Activated effector memory CD4-positive, alpha-beta T cell treated with Interleukin-2 at 50 U/mL for 16 hours (primary cell): Measurements from ENCODE around the gene SNX9.

Source experiments
- DNase-seq: peaks from one replicate; pipeline ENCODE4 v3.0.0-alpha.2; 2020

SNX9 gene

GRCh38 chr6:157982102-157982562, 159.1 kb downstream of the SNX9 start:
- no peak for DNase-seq

DNA sequence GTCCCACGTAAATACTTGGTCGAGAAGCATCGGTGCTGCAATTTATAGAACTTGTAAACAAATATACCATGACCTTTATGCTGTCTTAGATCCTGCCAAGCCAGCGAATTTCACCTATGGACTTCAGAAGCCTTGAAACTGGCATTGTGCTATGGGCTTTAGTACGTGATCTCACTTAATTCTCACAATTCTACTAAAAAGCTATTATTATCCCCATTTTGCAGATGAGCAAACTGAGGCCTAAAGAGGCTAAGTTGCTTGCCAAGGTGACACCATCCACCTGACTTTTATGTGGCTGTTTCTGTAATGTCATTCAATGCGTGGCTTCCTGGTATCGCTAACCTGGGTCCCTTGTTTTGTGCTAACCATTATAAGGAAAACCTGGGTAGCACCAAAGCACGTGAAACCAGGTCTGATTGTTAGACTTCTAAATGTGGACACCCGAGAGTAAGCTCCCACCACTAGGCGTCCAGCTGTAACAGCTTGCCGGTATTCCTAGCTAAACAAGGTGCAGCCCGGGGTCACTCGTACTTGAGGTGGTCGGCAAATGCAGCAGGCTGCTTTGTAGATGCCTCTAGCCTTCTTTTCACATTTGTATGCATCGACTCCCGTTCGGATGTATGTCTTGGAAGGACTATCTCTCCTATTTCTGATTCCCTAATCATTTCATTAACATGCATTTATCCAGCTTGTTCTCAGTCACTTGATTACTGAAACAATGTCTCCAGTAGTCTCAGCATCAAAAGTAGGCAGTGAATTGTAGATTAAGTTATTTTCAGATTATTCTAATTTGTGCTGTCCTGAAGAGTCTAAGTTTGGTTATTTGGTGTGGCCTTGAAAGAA, 159.7 kb downstream of the SNX9 start:
- no peak for DNase-seq

DNA sequence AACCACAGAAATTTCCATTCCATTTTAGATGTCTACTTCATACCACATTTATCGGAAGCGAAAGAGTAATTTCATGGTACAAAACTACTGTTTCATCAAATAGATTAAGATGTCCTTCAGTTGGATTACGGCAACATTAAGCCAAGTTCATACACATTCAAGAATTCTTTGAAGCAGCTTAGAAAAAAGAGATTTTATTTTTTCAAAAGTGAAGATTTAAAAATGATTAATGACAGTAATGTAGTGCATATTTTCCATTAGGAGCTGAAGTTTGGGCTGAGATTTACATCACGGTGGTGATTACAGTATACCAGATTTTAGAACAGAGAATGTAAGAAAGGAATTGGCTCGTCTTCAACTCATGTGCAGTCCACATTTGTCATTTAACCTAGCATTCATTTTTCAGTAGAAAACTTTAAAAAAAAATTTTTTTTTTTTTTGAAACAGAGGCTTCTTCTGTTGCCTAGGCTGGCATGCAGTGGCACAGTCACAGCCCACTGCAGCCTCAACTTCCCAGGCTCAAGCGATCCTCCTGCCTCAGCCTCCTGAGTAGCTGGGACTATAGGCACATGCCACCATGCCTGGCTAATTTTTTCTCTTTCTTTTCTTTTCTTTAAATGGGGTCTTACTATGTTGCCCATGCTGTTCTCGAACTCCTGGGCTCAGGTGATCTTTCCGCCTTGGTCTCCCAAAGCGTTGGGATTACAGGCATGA, 160.5 kb downstream of the SNX9 start:
- DNase-seq = no peak

DNA sequence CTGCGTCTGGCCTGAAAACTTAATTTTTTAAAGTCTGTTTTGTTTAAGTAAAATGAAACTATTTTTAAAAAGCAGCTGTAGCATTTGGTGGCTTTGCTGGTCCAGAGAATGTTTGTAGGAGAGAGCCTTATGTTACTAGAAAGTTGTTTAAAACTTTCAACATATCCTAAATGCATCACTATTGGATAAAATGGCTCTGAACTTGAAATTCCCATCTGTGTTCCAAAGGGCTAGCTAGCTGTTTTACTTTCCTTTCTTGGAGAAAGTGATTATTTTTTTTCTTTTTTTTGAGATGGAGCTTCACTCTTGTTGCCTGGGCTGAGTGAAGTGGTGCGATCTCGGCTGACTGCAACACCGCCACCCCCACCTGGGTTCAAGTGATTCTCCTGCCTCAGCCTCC, 161.1 kb downstream of the SNX9 start:
- DNase-seq = no peak

DNA sequence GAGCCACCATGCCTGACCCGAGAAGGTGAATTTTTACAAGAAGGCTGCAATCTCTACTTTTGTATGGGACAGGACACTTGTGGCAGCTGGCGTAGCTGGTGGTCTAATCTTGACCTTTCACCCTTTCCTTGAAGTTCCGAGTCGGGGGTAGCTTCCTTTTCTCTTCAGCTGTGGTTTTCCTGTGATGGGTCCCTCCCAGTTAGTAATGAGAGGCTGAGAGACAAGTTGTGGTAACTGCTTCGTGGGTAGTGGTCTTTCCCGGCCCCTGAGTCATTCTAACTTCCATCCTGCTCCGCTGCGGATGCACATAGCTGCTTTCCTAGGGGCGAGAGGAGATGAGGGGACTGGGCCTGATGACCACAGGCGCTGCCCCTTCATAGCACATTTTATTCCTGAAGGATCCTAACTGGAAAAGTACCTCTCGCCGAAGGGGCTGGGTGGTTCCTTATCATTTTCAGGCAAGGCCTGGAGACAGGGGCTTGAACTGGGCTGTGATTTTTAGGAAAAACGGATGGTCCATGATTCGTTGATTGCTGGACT, 161.7 kb downstream of the SNX9 start:
- no peak for DNase-seq

- DNase-seq = no peak
These were observed 162.5 kb downstream of the SNX9 start for GRCh38 chr6:157985378-157986155.

- no peak for DNase-seq
These were observed 165.0 kb downstream of the SNX9 start for GRCh38 chr6:157987788-157988699.

DNA sequence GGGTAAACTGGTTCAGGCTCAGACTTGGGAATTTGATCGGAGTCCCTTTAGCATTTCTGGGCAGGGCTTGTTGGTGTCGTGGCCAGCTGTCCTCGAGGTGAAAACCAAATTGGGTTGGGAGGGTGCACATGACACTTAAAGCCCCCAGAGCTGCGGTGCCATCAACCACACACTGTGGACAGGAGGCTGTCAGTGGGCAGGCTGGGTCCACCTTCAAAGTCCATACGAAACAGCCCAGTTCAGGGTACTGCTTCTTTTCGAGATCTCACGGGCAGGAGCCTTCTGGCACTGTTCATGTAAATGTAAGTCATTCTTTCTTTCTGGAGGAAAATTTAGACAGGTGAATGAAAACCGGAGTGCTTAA, 165.6 kb downstream of the SNX9 start:
- no peak for DNase-seq

- DNase-seq = no peak
These were observed 166.7 kb downstream of the SNX9 start for GRCh38 chr6:157989541-157990289.

- no peak for DNase-seq
These were observed 167.4 kb downstream of the SNX9 start for GRCh38 chr6:157990321-157991066.

DNA sequence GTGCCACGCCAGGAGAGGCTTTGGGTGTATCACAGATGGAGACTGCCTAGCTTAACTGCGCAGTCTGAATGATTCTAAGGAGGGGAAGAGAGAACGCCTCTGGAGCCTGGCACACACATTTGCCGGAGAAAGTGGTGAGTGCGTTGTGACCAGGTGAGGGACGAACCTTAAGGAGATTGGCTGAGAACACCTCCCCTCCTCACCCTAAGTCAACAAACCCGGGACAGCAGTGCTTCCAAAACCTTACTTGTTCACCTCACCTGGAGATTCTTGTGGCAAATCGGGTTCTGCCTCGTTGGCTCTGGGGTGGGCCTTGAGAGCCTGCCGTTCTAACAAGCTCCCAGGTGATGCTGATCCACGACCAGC, 168.0 kb downstream of the SNX9 start:
- DNase-seq = no peak

- DNase-seq = no peak
These were observed 170.0 kb downstream of the SNX9 start for GRCh38 chr6:157993076-157993475.

DNA sequence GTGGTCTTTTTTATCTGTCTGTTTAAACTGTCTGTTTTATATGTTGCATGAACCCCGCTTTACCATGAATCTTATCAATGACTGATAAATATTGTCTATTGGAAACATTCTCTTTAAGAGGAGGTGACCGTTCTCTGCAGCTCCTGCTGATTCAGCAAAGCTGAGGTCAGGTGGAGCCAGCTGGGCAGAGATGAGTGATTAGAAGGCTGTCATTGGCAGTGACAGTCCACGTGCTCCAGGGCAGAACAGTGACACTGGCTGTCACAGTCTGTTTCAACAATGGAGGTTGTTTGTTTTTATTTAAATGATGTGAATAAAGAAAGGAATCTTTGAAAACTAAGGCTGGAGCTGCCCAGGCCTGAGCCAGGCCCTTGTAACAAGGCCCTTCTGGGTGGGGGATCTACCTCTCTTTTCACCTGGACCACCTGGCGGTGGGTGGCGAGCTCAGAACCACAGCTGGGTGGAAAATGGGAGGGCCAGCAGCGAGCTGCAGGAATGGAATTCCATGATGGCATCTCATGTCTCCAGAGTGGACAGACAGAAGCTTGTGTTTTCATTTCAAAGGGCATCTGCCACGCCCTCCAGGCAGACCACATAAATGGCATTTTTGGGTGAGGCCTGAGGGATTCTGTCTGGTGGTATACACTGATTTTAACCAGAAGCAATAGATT, 171.2 kb downstream of the SNX9 start:
- DNase-seq = no peak
